Left lung (tissue), 10 donors: ENCODE measurements around the gene MAN1B1. TPM values are rescaled to one million over a fixed set of nuclear protein-coding genes. Genes with fewer than 3 reads are reported as not detected.
A peak's percentile ranks its signal among the peaks of the same experiment; 100 is the strongest.
"Not testable (repeated sequence)": the region's sequence is repeated elsewhere in the genome, so short reads cannot be mapped to it uniquely, and the experiment has no call there.

Source experiments
- ATAC-seq: fragments of 200-7000 bp; cut with Tn5 transposase; one replicate; pipeline ENCODE4 v1.9.1; 2020; ENCODE audit warnings: moderate library complexity
- DNase-seq, 4 donors: peaks; one replicate each; pipeline ENCODE4 v3.0.0-alpha.2; 2013 to 2020
- H3K27ac ChIP-seq, 2 donors: fragments of 200-600 bp; sonication (generic) in 1 of 2; one replicate each; pipeline versions ENCODE4 v1.5.0 to v1.8.0; 2020 to 2021
- H3K27me3 ChIP-seq, 2 donors: fragments of 200-600 bp; sonication (generic) in 1 of 2; one replicate each; pipeline versions ENCODE4 v1.5.0 to v1.8.0; 2020 to 2021
- H3K36me3 ChIP-seq, 2 donors: fragments of 200-600 bp; sonication (generic) in 1 of 2; one replicate each; pipeline versions ENCODE4 v1.5.0 to v1.8.0; 2020 to 2021
- H3K4me1 ChIP-seq, 2 donors: fragments of 200-600 bp; one replicate each; pipeline ENCODE4 v1.8.0; 2021
- H3K4me3 ChIP-seq, 2 donors: fragments of 200-600 bp; sonication (generic) in 1 of 2; one replicate each; pipeline versions ENCODE4 v1.5.0 to v1.8.0; 2020 to 2021; ENCODE audit warnings: mild to moderate bottlenecking in 1 of 2
- H3K9me3 ChIP-seq, 2 donors: fragments of 200-600 bp; sonication (generic) in 1 of 2; one replicate each; pipeline versions ENCODE4 v1.5.0 to v1.8.0; 2020 to 2021
- CTCF ChIP-seq, 2 donors: fragments of 200-600 bp; sonication (generic) in 1 of 2; IDR thresholded peaks; one replicate each; pipeline versions ENCODE4 v1.5.0 to v1.8.0; 2021; ENCODE audit warnings: antibody characterized with exemption in 2 of 2
- intact Hi-C, 2 donors: fragments of 100-400 bp; cut with DNase I; formaldehyde crosslinking; loops; one replicate each; pipeline versions ENCODE4 v1.11.2 to v1.14.2; 2022
- polyA plus RNA-seq, 6 donors: library from polyadenylated mRNA; unstranded; fragments of 120-200 nt; gene quantifications; one replicate each; pipeline ENCODE4 v1.2.1, GENCODE V29; 2013; ENCODE audit not compliant: insufficient read length in 6 of 6
- total RNA-seq, 2 donors: library from RNA; stranded (reverse); fragmentation: NEBNext Ultra II Directional; extraction: Animal tissue kit (Norgen Biotek cat#: 25700); gene quantifications; one replicate each; pipeline ENCODE4 v1.2.1, GENCODE V29; 2021
- donor health status: DM: no; HTN: yes; CAD: no.
- donor health status: DM: no; HTN: no; CAD: no.

Gene MAN1B1
- total and polyA plus RNA-seq, 8 donors = 51.5 to 74.9 (median 64.8) TPM

GRCh38 chr9:137114613-137115393 is 28.0 kb downstream of the MAN1B1 start, which contains the start of gene DPP7:
DPP7 (minus strand) TSS chr9:137114733; CDS start chr9:137114713, 20 bp downstream.
- Histone ChIP-seq H3K27me3 (peaks cover 0 to 22% of the 10 kb centered on the region in 2 donors), H3K36me3 (peaks cover 0 to 33% of the 10 kb centered on the region in 2 donors), H3K9me3 (no peaks in the 10 kb centered on the region), H3K27ac (peak within 1 kb of the TSS in 1 of 2 donors; percentile 41), H3K4me1 (peaks cover 0 to 21% of the 10 kb centered on the region in 2 donors), H3K4me3 (peak within 1 kb of the TSS; percentile 78 to 79)
- DNase-seq (peak in 3 of 4 donors; percentile 49 to 97 (median 79)), ATAC-seq (peak; percentile 93)
- no peak for TF ChIP-seq CTCF (IDR thresholded peaks at IDR 0.05)
- intact Hi-C loops = no loop called here

- intact Hi-C loops = no loop called here
- no peak for ATAC-seq
Observed at GRCh38 chr9:137115394-137116026, 28.7 kb downstream of the MAN1B1 start.

GRCh38 chr9:137116027-137116507 is 29.3 kb downstream of the MAN1B1 start:
- Histone ChIP-seq H3K4me3 (no peak overlapping the region), H3K27me3 (peaks cover 0 to 22% of the 10 kb centered on the region in 2 donors), H3K9me3 (no peaks in the 10 kb centered on the region), H3K4me1 (peaks cover 0 to 21% of the 10 kb centered on the region in 2 donors), H3K36me3 (peaks cover 0 to 22% of the 10 kb centered on the region in 2 donors), H3K27ac (no peak overlapping the region)
- no peak for TF ChIP-seq CTCF (IDR thresholded peaks at IDR 0.05)
- DNase-seq (no peak), ATAC-seq (no peak)
- intact Hi-C loops = no loop called here

More at GRCh38 chr9:137115394-137116026, 28.7 kb downstream of the MAN1B1 start:
- Histone ChIP-seq H3K4me1 (peaks cover 0 to 21% of the 10 kb centered on the region in 2 donors), H3K27ac (no peak overlapping the region), H3K36me3 (peaks cover 0 to 26% of the 10 kb centered on the region in 2 donors), H3K27me3 (peaks cover 0 to 22% of the 10 kb centered on the region in 2 donors), H3K4me3 (peak overlapping the region in 1 of 2 donors; percentile 78), H3K9me3 (no peaks in the 10 kb centered on the region)
- DNase-seq = no peak
- no peak for TF ChIP-seq CTCF (IDR thresholded peaks at IDR 0.05)

- intact Hi-C loops = no loop called here
- H3K9me3 ChIP-seq = no peaks in the 10 kb centered on the region
- peaks cover 0 to 22% of the 10 kb centered on the region in 2 donors for H3K27me3 ChIP-seq
- DNase-seq = no peak
- no peak for TF ChIP-seq CTCF (IDR thresholded peaks at IDR 0.05)
- H3K27ac ChIP-seq = no peak overlapping the region
- H3K4me1 ChIP-seq = peaks cover 0 to 21% of the 10 kb centered on the region in 2 donors
- H3K4me3 ChIP-seq = no peak overlapping the region
- ATAC-seq = no peak
- peaks cover 0 to 16% of the 10 kb centered on the region in 2 donors for H3K36me3 ChIP-seq
Observed at GRCh38 chr9:137116728-137117127, 29.9 kb downstream of the MAN1B1 start.

GRCh38 chr9:137117269-137117731 is 30.5 kb downstream of the MAN1B1 start:
- peak in 1 of 4 donors; percentile 71 for DNase-seq
- Histone ChIP-seq H3K9me3 (no peaks in the 10 kb centered on the region), H3K4me1 (peaks cover 0 to 21% of the 10 kb centered on the region in 2 donors), H3K27ac (no peak overlapping the region), H3K36me3 (peaks cover 0 to 11% of the 10 kb centered on the region in 2 donors), H3K4me3 (no peak overlapping the region), H3K27me3 (peaks cover 0 to 22% of the 10 kb centered on the region in 2 donors)
- no peak for TF ChIP-seq CTCF (IDR thresholded peaks at IDR 0.05)
- intact Hi-C loops = no loop called here
- ATAC-seq = no peak

GRCh38 chr9:137118092-137118603 is 31.4 kb downstream of the MAN1B1 start:
- H3K9me3 ChIP-seq, H3K36me3 ChIP-seq, ATAC-seq, H3K4me3 ChIP-seq, H3K27ac ChIP-seq, DNase-seq, intact Hi-C loops: not testable (repeated sequence)
- peaks cover 0 to 18% of the 10 kb centered on the region in 2 donors for H3K4me1 ChIP-seq
- H3K27me3 ChIP-seq = peaks cover 0 to 22% of the 10 kb centered on the region in 2 donors
